Neuronal stem cell (in vitro differentiated cells): ENCODE data around the gene ZSCAN25.

Source experiments
- DNase-seq: peaks from one replicate; pipeline ENCODE4 v3.0.0-alpha.2; 2013; ENCODE audit warnings: low spot score
- H2AFZ ChIP-seq: one replicate; pipeline ENCODE4 v1.6.1; 2013; ENCODE audit warnings: mild to moderate bottlenecking, low read length, inconsistent platforms
- H2AK5ac ChIP-seq: 2 replicates; pipeline ENCODE4 v1.6.1; 2013; ENCODE audit warnings: low read depth, mild to moderate bottlenecking, inconsistent platforms, low read length, moderate library complexity, mixed read lengths
- H2BK120ac ChIP-seq: 2 replicates; pipeline ENCODE4 v1.6.1; 2013; ENCODE audit warnings: low read depth, mild to moderate bottlenecking, inconsistent platforms, low read length, moderate library complexity, mixed read lengths
- H2BK12ac ChIP-seq: one replicate; pipeline ENCODE4 v1.6.1; 2013; ENCODE audit warnings: low read length, inconsistent platforms
- H2BK15ac ChIP-seq: 2 replicates; pipeline ENCODE4 v1.6.1; 2013; ENCODE audit warnings: mild to moderate bottlenecking, low read length, inconsistent platforms, mixed read lengths
- H2BK5ac ChIP-seq: one replicate; pipeline ENCODE4 v1.6.1; 2013; ENCODE audit warnings: inconsistent platforms, mild to moderate bottlenecking, low read length, moderate library complexity
- H3K14ac ChIP-seq: one replicate; pipeline ENCODE4 v1.6.1; 2013; ENCODE audit warnings: low read length, inconsistent platforms
- H3K18ac ChIP-seq: 2 replicates; pipeline ENCODE4 v1.6.1; 2013; ENCODE audit warnings: low read length, inconsistent platforms
- H3K23ac ChIP-seq: 2 replicates; pipeline ENCODE4 v1.6.1; 2013; ENCODE audit warnings: low read depth, mild to moderate bottlenecking, mixed read lengths, low read length, inconsistent platforms; ENCODE audit not compliant: poor library complexity
- H3K27ac ChIP-seq: replicated peaks from 3 replicates; pipeline ENCODE4 v1.5.1; 2013; ENCODE audit warnings: low read length, inconsistent platforms
- H3K27me3 ChIP-seq, 3 experiments: 2 replicates each; pipeline ENCODE4 v1.6.1; 2013; ENCODE audit warnings: low read length in 3 of 3, mild to moderate bottlenecking in 2 of 3, inconsistent platforms in 1 of 3, low read depth in 1 of 3, mixed read lengths in 1 of 3, moderate library complexity in 1 of 3; ENCODE audit not compliant: control insufficient read depth in 3 of 3, insufficient read depth in 3 of 3
- H3K36me3 ChIP-seq, 2 donors: replicated peaks in 1 of 2; 2 replicates each; pipeline ENCODE4 v1.6.1; 2013; ENCODE audit warnings: low read length in 2 of 2; ENCODE audit not compliant: control insufficient read depth in 2 of 2, insufficient read depth in 2 of 2
- H3K4ac ChIP-seq: 2 replicates; pipeline ENCODE4 v1.6.1; 2013; ENCODE audit warnings: inconsistent platforms, mild to moderate bottlenecking, low read length, moderate library complexity
- H3K4me1 ChIP-seq, 2 donors: 1 replicate in 1 of 2; 2 replicates in 1 of 2; pipeline ENCODE4 v1.6.1; 2013; ENCODE audit warnings: low read length in 2 of 2, low read depth in 1 of 2; ENCODE audit not compliant: control insufficient read depth in 2 of 2, insufficient read depth in 1 of 2
- H3K4me2 ChIP-seq: one replicate; pipeline ENCODE4 v1.6.1; 2013; ENCODE audit warnings: mild to moderate bottlenecking, low read length, inconsistent platforms; ENCODE audit not compliant: insufficient read depth, poor library complexity, severe bottlenecking
- H3K4me3 ChIP-seq, 2 donors: 2 replicates each; pipeline ENCODE4 v1.5.1; 2013; ENCODE audit warnings: low read length in 2 of 2, mild to moderate bottlenecking in 2 of 2, inconsistent platforms in 1 of 2, moderate library complexity in 1 of 2
- H3K79me1 ChIP-seq: one replicate; pipeline ENCODE4 v1.6.1; 2013; ENCODE audit warnings: low read depth, mild to moderate bottlenecking, inconsistent platforms, low read length, moderate library complexity
- H3K9ac ChIP-seq: one replicate; pipeline ENCODE4 v1.6.1; 2013; ENCODE audit warnings: mild to moderate bottlenecking, low read depth, low read length, inconsistent platforms; ENCODE audit not compliant: poor library complexity
- H3K9me3 ChIP-seq, 2 donors: replicated peaks in 1 of 2; 2 replicates each; pipeline versions ENCODE3 to v1.6.1; 2013; ENCODE audit warnings: low read length in 2 of 2, mild to moderate bottlenecking in 2 of 2, inconsistent platforms in 1 of 2, low read depth in 1 of 2, mixed read lengths in 1 of 2, moderate library complexity in 1 of 2; ENCODE audit not compliant: control insufficient read depth in 2 of 2, insufficient read depth in 1 of 2
- H4K8ac ChIP-seq: one replicate; pipeline ENCODE4 v1.6.1; 2013; ENCODE audit warnings: low read depth, mild to moderate bottlenecking, inconsistent platforms, low read length, moderate library complexity
- H4K91ac ChIP-seq: one replicate; pipeline ENCODE4 v1.6.1; 2013; ENCODE audit warnings: low read length, low read depth, mild to moderate bottlenecking, inconsistent platforms; ENCODE audit not compliant: poor library complexity
- WGBS, 2 donors: extraction: QIAGEN DNeasy Blood & Tissue Kit; methylation state at CpG; one replicate each; pipeline ENCODE4 v1.1.7; 2013; ENCODE audit warnings: missing lambda C conversion rate in 2 of 2, mixed read lengths in 1 of 2; ENCODE audit not compliant: insufficient read length in 2 of 2, insufficient replicate concordance in 1 of 2; ENCODE audit errors: extremely low coverage in 2 of 2; 5-methylcytosine and 5-hydroxymethylcytosine counted together

ZSCAN25 gene

GRCh38 chr7:99669782-99670181, 53.0 kb downstream of the ZSCAN25 start:
- no peak overlapping the region for H4K91ac ChIP-seq
- H4K8ac ChIP-seq = no peak overlapping the region
- H3K9me3 ChIP-seq = no peaks in the 10 kb centered on the region
- H3K4me1 ChIP-seq = no peaks in the 10 kb centered on the region
- no peak overlapping the region for H2BK12ac ChIP-seq
- H3K4me2 ChIP-seq = no peak overlapping the region
- H3K18ac ChIP-seq = no peak overlapping the region
- H3K14ac ChIP-seq = no peak overlapping the region
- H3K23ac ChIP-seq = no peak overlapping the region
- H3K27ac ChIP-seq = no peak overlapping the region
- no peak overlapping the region for H2BK120ac ChIP-seq
- H3K36me3 ChIP-seq = no peaks in the 10 kb centered on the region
- H3K4ac ChIP-seq = no peak overlapping the region
- no peak overlapping the region for H2AK5ac ChIP-seq
- no peaks in the 10 kb centered on the region for H3K27me3 ChIP-seq
- H2BK5ac ChIP-seq = no peak overlapping the region
- no CpG with 5 or more reads among the region's 3 CpGs for WGBS, 2 donors
- no peaks in the 10 kb centered on the region for H3K79me1 ChIP-seq
- no peak overlapping the region for H3K4me3 ChIP-seq
- no peak overlapping the region for H2AFZ ChIP-seq
- no peak for DNase-seq
- no peak overlapping the region for H2BK15ac ChIP-seq
- H3K9ac ChIP-seq = no peak overlapping the region

- Histone ChIP-seq H3K27me3 (no peaks in the 10 kb centered on the region), H3K27ac (no peak overlapping the region), H2BK120ac (no peak overlapping the region), H3K9me3 (no peaks in the 10 kb centered on the region), H4K91ac (no peak overlapping the region), H3K9ac (no peak overlapping the region), H3K18ac (no peak overlapping the region), H2BK12ac (no peak overlapping the region), H2BK15ac (no peak overlapping the region), H2AK5ac (no peak overlapping the region), H2AFZ (no peak overlapping the region), H4K8ac (no peak overlapping the region), H3K4me3 (no peak overlapping the region), H3K4me2 (no peak overlapping the region), H3K4ac (no peak overlapping the region), H3K4me1 (no peaks in the 10 kb centered on the region), H3K14ac (no peak overlapping the region), H3K23ac (no peak overlapping the region), H3K36me3 (no peaks in the 10 kb centered on the region), H3K79me1 (no peaks in the 10 kb centered on the region), H2BK5ac (no peak overlapping the region)
- no peak for DNase-seq
- no CpG with 5 or more reads among the region's 7 CpGs for WGBS, 2 donors
Observed at GRCh38 chr7:99672573-99672972, 55.8 kb downstream of the ZSCAN25 start.

GRCh38 chr7:99674995-99675742, 58.4 kb downstream of the ZSCAN25 start:
- H3K23ac ChIP-seq = no peak overlapping the region
- no peaks in the 10 kb centered on the region for H3K27me3 ChIP-seq
- no peak overlapping the region for H2BK5ac ChIP-seq
- no peaks in the 10 kb centered on the region for H3K4me1 ChIP-seq
- no peaks in the 10 kb centered on the region for H3K79me1 ChIP-seq
- H3K14ac ChIP-seq = no peak overlapping the region
- H4K8ac ChIP-seq = no peak overlapping the region
- no peaks in the 10 kb centered on the region for H3K9me3 ChIP-seq
- WGBS, 2 donors = no CpG with 5 or more reads among the region's 2 CpGs
- H3K4me2 ChIP-seq = no peak overlapping the region
- no peak for DNase-seq
- H3K9ac ChIP-seq = no peak overlapping the region
- H3K4me3 ChIP-seq = no peak overlapping the region
- H3K18ac ChIP-seq = no peak overlapping the region
- no peak overlapping the region for H3K27ac ChIP-seq
- no peak overlapping the region for H2BK15ac ChIP-seq
- H2AK5ac ChIP-seq = no peak overlapping the region
- no peak overlapping the region for H2BK120ac ChIP-seq
- H3K4ac ChIP-seq = no peak overlapping the region
- no peak overlapping the region for H2BK12ac ChIP-seq
- H4K91ac ChIP-seq = no peak overlapping the region
- H3K36me3 ChIP-seq = no peaks in the 10 kb centered on the region
- no peak overlapping the region for H2AFZ ChIP-seq

GRCh38 chr7:99677013-99677647, 60.4 kb downstream of the ZSCAN25 start:
- Histone ChIP-seq H3K27me3 (no peaks in the 10 kb centered on the region), H2AFZ (no peak overlapping the region), H3K18ac (no peak overlapping the region), H4K8ac (no peak overlapping the region), H3K27ac (no peak overlapping the region), H2BK5ac (no peak overlapping the region), H3K4me1 (no peaks in the 10 kb centered on the region), H3K14ac (no peak overlapping the region), H3K23ac (no peak overlapping the region), H2BK12ac (no peak overlapping the region), H2BK120ac (no peak overlapping the region), H3K9me3 (peaks cover 0 to 2% of the 10 kb centered on the region in 2 donors), H3K4me2 (no peak overlapping the region), H3K36me3 (no peaks in the 10 kb centered on the region), H4K91ac (no peak overlapping the region), H3K4me3 (no peak overlapping the region), H3K4ac (no peak overlapping the region), H2AK5ac (no peak overlapping the region), H3K9ac (no peak overlapping the region), H2BK15ac (no peak overlapping the region), H3K79me1 (no peaks in the 10 kb centered on the region)
- no CpG with 5 or more reads among the region's 4 CpGs for WGBS, 2 donors
- no peak for DNase-seq
